PC-3 (cell line): ENCODE data around the gene RIPK3. TPM values are rescaled to one million over a fixed set of nuclear protein-coding genes. Genes with fewer than 3 reads are reported as not detected.

ENCODE experiments used
- ATAC-seq: fragments of 200-7000 bp; cut with Tn5 transposase; 2 replicates; pipeline ENCODE4 v1.9.1; 2020; ENCODE audit warnings: mild to moderate bottlenecking, moderate library complexity
- BruUV-seq: library from RNA; stranded (reverse); fragments of 400-500 nt; replicated peaks from 2 replicates; lab custom pipeline; 2021; lab: Mats Ljungman, UMichigan
- CTCF ChIA-PET: fragments of 300-600 bp; sonication (Branson Sonifier 250); formaldehyde crosslinking; loops from one replicate; lab custom pipeline; 2022; ENCODE audit warnings: antibody characterized with exemption; lab: Charles Lee
- POLR2A ChIA-PET: fragments of 300-600 bp; sonication (Branson Sonifier 250); formaldehyde crosslinking; loops from one replicate; lab custom pipeline; 2022; ENCODE audit warnings: antibody characterized with exemption; ENCODE audit not compliant: unreplicated experiment; lab: Charles Lee
- DNase-seq: peaks from one replicate; pipeline ENCODE4 v3.0.0-alpha.2; 2015
- H2AFZ ChIP-seq: fragments of 300-600 bp; sonication (generic); 2 replicates; pipeline ENCODE4 v1.6.0; 2016; ENCODE audit warnings: antibody characterized with exemption, low read length
- H3F3A ChIP-seq: fragments of 300-600 bp; sonication (generic); one replicate; pipeline ENCODE4 v1.6.0; 2017; ENCODE audit warnings: antibody characterized with exemption, low read length, control low read depth, mild to moderate bottlenecking; ENCODE audit not compliant: unreplicated experiment
- H3K27ac ChIP-seq: fragments of 300-600 bp; sonication (generic); 2 replicates; pipeline ENCODE4 v1.5.1; 2016; ENCODE audit warnings: mild to moderate bottlenecking, low read length
- H3K27me3 ChIP-seq: fragments of 300-600 bp; sonication (generic); 2 replicates; pipeline ENCODE4 v1.6.1; 2016; ENCODE audit warnings: low read length, mixed read lengths
- H3K36me3 ChIP-seq: fragments of 300-600 bp; sonication (generic); 2 replicates; pipeline ENCODE4 v1.6.1; 2016; ENCODE audit warnings: low read depth, mixed run types, low read length, mixed read lengths
- H3K4me1 ChIP-seq: fragments of 300-600 bp; sonication (generic); 2 replicates; pipeline ENCODE4 v1.5.1; 2016; ENCODE audit warnings: low read length; ENCODE audit not compliant: insufficient read depth
- H3K4me2 ChIP-seq: fragments of 300-600 bp; sonication (generic); 2 replicates; pipeline ENCODE4 v1.6.0; 2016; ENCODE audit warnings: low read length
- H3K4me3 ChIP-seq: fragments of 300-600 bp; sonication (generic); 2 replicates; pipeline ENCODE4 v1.5.1; 2016; ENCODE audit warnings: mild to moderate bottlenecking, low read length, mixed read lengths
- H3K79me2 ChIP-seq: fragments of 300-600 bp; sonication (generic); 2 replicates; pipeline ENCODE4 v1.6.1; 2017; ENCODE audit warnings: low read length, mixed read lengths
- H3K9ac ChIP-seq: fragments of 300-600 bp; sonication (generic); 2 replicates; pipeline ENCODE4 v1.6.0; 2016; ENCODE audit warnings: mild to moderate bottlenecking, low read length
- H3K9me2 ChIP-seq: fragments of 300-600 bp; sonication (generic); replicated peaks from 2 replicates; pipeline ENCODE4 v1.6.1; 2016; ENCODE audit warnings: mixed run types, low read length, mixed read lengths
- H3K9me3 ChIP-seq: fragments of 300-600 bp; sonication (generic); 2 replicates; pipeline ENCODE4 v1.6.1; 2016; ENCODE audit warnings: low read length, mixed read lengths
- H4K20me1 ChIP-seq: fragments of 300-600 bp; sonication (generic); 2 replicates; pipeline ENCODE4 v1.6.1; 2016; ENCODE audit warnings: low read length, mixed read lengths
- CTCF ChIP-seq: fragments of 300-600 bp; sonication (generic); conservative IDR thresholded peaks from 2 replicates; pipeline ENCODE4 v1.5.1; 2017; ENCODE audit warnings: antibody characterized with exemption, low read depth, mild to moderate bottlenecking, low read length
- EZH2 ChIP-seq: fragments of 300-600 bp; sonication (generic); IDR thresholded peaks from one replicate; pipeline ENCODE4 v1.6.1; 2017; ENCODE audit warnings: antibody characterized with exemption, mild to moderate bottlenecking, low read length; ENCODE audit not compliant: unreplicated experiment
- EZH2phosphoT487 ChIP-seq: fragments of 300-600 bp; sonication (generic); IDR thresholded peaks from 2 replicates; pipeline ENCODE4 v1.6.1; 2018; ENCODE audit warnings: mild to moderate bottlenecking, antibody characterized with exemption, low read length, borderline replicate concordance
- intact Hi-C: fragments of 100-400 bp; cut with micrococcal nuclease; formaldehyde crosslinking; loops from 2 replicates; pipeline ENCODE4 v1.9.0; 2023
- total RNA-seq: library from RNA; depleted of rRNA; stranded (reverse); fragments of >200 nt; gene quantifications from 2 replicates; pipeline ENCODE4 v1.2.3, GENCODE V29; 2014

The RIPK3 gene
- total RNA-seq, 1 experiment from 2014 or later: not detected

DNA sequence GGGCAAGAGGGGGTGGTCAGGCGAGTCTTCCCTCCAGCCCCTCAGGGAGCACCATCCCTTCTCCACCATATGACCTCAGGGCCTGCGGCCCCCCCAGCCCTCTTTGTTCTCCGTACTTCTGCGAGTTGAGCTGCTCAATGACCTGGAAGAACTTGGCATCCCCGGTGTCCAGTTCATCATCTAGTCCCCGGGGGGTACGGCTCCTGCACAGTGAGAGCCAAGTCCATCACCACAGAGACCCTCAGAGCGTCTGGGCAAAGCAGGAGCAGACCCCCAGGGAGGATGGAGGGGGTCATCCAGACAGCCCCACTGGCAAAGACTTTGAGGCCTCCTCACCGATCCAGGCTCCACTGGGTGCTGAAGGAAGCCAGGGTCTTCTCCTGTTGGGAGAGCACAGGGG is 13.8 kb downstream of the RIPK3 start:
- Histone ChIP-seq H3K9me3 (no peaks in the 10 kb centered on the region), H3K9me2 (no peaks in the 10 kb centered on the region), H3K27me3 (no peaks in the 10 kb centered on the region), H3K36me3 (no peaks in the 10 kb centered on the region), H3K4me3 (no peak overlapping the region), H3K4me1 (no peaks in the 10 kb centered on the region), H3F3A (no peaks in the 10 kb centered on the region), H2AFZ (no peak overlapping the region), H3K27ac (no peak overlapping the region), H3K4me2 (no peak overlapping the region), H3K9ac (no peak overlapping the region), H3K79me2 (no peaks in the 10 kb centered on the region), H4K20me1 (no peaks in the 10 kb centered on the region)
- intact Hi-C loops: no loop called here
- DNase-seq (no peak), ATAC-seq (no peak)
- BruUV-seq: no TSS peak
- ChIA-PET CTCF (no interaction called here), POLR2A (no interaction called here)
- TF ChIP-seq EZH2phosphoT487 (no peak), CTCF (no peak), EZH2 (no peak)

GRCh38 chr14:24325041-24325530 is 14.7 kb downstream of the RIPK3 start:
- TF ChIP-seq CTCF: no peak
- no peak for TF ChIP-seq EZH2
- TF ChIP-seq EZH2phosphoT487: no peak
- H3K9me2 ChIP-seq: no peaks in the 10 kb centered on the region
- H3K27ac ChIP-seq: no peak overlapping the region
- ChIA-PET CTCF (no interaction called here), POLR2A (no interaction called here)
- H4K20me1 ChIP-seq: no peaks in the 10 kb centered on the region
- no peak overlapping the region for H3K4me3 ChIP-seq
- H2AFZ ChIP-seq: no peak overlapping the region
- no peaks in the 10 kb centered on the region for H3K4me1 ChIP-seq
- intact Hi-C loops: no loop called here
- no peak for DNase-seq
- H3K9me3 ChIP-seq: no peaks in the 10 kb centered on the region
- no peaks in the 10 kb centered on the region for H3K27me3 ChIP-seq
- H3K9ac ChIP-seq: no peak overlapping the region
- H3K36me3 ChIP-seq: no peaks in the 10 kb centered on the region
- BruUV-seq: no TSS peak
- no peak for ATAC-seq
- H3K4me2 ChIP-seq: no peak overlapping the region
- no peaks in the 10 kb centered on the region for H3K79me2 ChIP-seq
- no peaks in the 10 kb centered on the region for H3F3A ChIP-seq

- no peak overlapping the region for H2AFZ ChIP-seq
- intact Hi-C loops: no loop called here
- no TSS peak for BruUV-seq
- no peaks in the 10 kb centered on the region for H4K20me1 ChIP-seq
- no peaks in the 10 kb centered on the region for H3F3A ChIP-seq
- H3K4me1 ChIP-seq: no peaks in the 10 kb centered on the region
- no peak for TF ChIP-seq CTCF
- TF ChIP-seq EZH2phosphoT487: no peak
- TF ChIP-seq EZH2: no peak
- DNase-seq: no peak
- no peaks in the 10 kb centered on the region for H3K79me2 ChIP-seq
- H3K9ac ChIP-seq: no peak overlapping the region
- POLR2A ChIA-PET: no interaction called here
- no peaks in the 10 kb centered on the region for H3K36me3 ChIP-seq
- no peak overlapping the region for H3K27ac ChIP-seq
- CTCF ChIA-PET: no interaction called here
- no peak overlapping the region for H3K4me3 ChIP-seq
- no peaks in the 10 kb centered on the region for H3K9me3 ChIP-seq
- H3K9me2 ChIP-seq: no peaks in the 10 kb centered on the region
- no peak overlapping the region for H3K4me2 ChIP-seq
- ATAC-seq: no peak
- no peaks in the 10 kb centered on the region for H3K27me3 ChIP-seq
Measured at GRCh38 chr14:24324024-24324423, 15.8 kb downstream of the RIPK3 start.
